CD4-positive, alpha-beta T cell treated with Interleukin-21 for 1 hour (primary cell): ENCODE measurements around the gene ATP5PD.
A peak's percentile ranks its signal among the peaks of the same experiment; 100 is the strongest.
"Not testable (repeated sequence)": the region's sequence is repeated elsewhere in the genome, so short reads cannot be mapped to it uniquely, and the experiment has no call there.

Experiments used
- DNase-seq: peaks from one replicate; pipeline ENCODE4 v3.0.0-alpha.2; 2020

ATP5PD gene

GRCh38 chr17:75077072-75077495 is 30.3 kb upstream of the ATP5PD start:
- DNase-seq = no peak

- no peak for DNase-seq
Observed at GRCh38 chr17:75075597-75076336, 29.0 kb upstream of the ATP5PD start.

- DNase-seq = no peak
Observed at GRCh38 chr17:75074532-75074931, 27.8 kb upstream of the ATP5PD start.

- no peak for DNase-seq
Observed at GRCh38 chr17:75073618-75074047, 26.9 kb upstream of the ATP5PD start.

GRCh38 chr17:75072909-75073308 is 26.1 kb upstream of the ATP5PD start:
- DNase-seq = not testable (repeated sequence)

- DNase-seq = not testable (repeated sequence)
Observed at GRCh38 chr17:75071478-75072271, 24.9 kb upstream of the ATP5PD start.

- peak; percentile 19 for DNase-seq
Observed at GRCh38 chr17:75069783-75070182, 23.0 kb upstream of the ATP5PD start.

- DNase-seq = no peak
Observed at GRCh38 chr17:75068750-75069149, 22.0 kb upstream of the ATP5PD start.

- peak; percentile 25 for DNase-seq
Observed at GRCh38 chr17:75067856-75068255, 21.1 kb upstream of the ATP5PD start.

- no peak for DNase-seq
Observed at GRCh38 chr17:75065562-75066151, 18.9 kb upstream of the ATP5PD start.

- no peak for DNase-seq
Observed at GRCh38 chr17:75064867-75065561, 18.2 kb upstream of the ATP5PD start.

- DNase-seq = no peak
Observed at GRCh38 chr17:75064460-75064859, 17.7 kb upstream of the ATP5PD start.

- no peak for DNase-seq
Observed at GRCh38 chr17:75064040-75064439, 17.3 kb upstream of the ATP5PD start.

GRCh38 chr17:75063626-75064025 is 16.9 kb upstream of the ATP5PD start:
- no peak for DNase-seq

- no peak for DNase-seq
Observed at GRCh38 chr17:75063201-75063600, 16.4 kb upstream of the ATP5PD start.

- no peak for DNase-seq
Observed at GRCh38 chr17:75061618-75062017, 14.8 kb upstream of the ATP5PD start.

GRCh38 chr17:75061055-75061438 is 14.3 kb upstream of the ATP5PD start:
- DNase-seq = no peak

GRCh38 chr17:75060434-75061054 is 13.8 kb upstream of the ATP5PD start:
- no peak for DNase-seq

GRCh38 chr17:75059369-75060345 is 12.9 kb upstream of the ATP5PD start:
- DNase-seq = peak; percentile 28

GRCh38 chr17:75051941-75052340 is 5.2 kb upstream of the ATP5PD start:
- DNase-seq = no peak

- no peak for DNase-seq
Observed at GRCh38 chr17:75049706-75050105, 2.9 kb upstream of the ATP5PD start.
